H1 (cell line): ENCODE results near the gene ATP2A3. TPM values are rescaled to one million over a fixed set of nuclear protein-coding genes. Genes with fewer than 3 reads are reported as not detected.

Experiments used
- CTCF ChIA-PET: fragments of 300-600 bp; sonication (Branson Sonifier 250); formaldehyde crosslinking; loops from one replicate; lab custom pipeline; 2021; ENCODE audit not compliant: partially characterized antibody; lab: Charles Lee
- POLR2A ChIA-PET: fragments of 300-600 bp; sonication (Branson Sonifier 250); formaldehyde crosslinking; loops from one replicate; lab custom pipeline; 2021; ENCODE audit warnings: inconsistent platforms; ENCODE audit not compliant: partially characterized antibody; lab: Charles Lee
- DNase-seq, 2 experiments: peaks; one replicate each; pipeline versions ENCODE4 v3.0.0 to v3.0.0-alpha.2; 2010 to 2022; ENCODE audit warnings: low spot score in 2 of 2, low read depth in 1 of 2, mixed read lengths in 1 of 2
- FAIRE-seq: peaks from 2 replicates; lab custom pipeline; 2011; peaks lifted over from hg19 to GRCh38; lab: Jason Lieb, UNC
- H2AFZ ChIP-seq: 2 replicates; pipeline ENCODE4 v1.8.1; 2012; ENCODE audit warnings: low read length, inconsistent platforms
- H2AK5ac ChIP-seq: 2 replicates; pipeline ENCODE4 v1.6.1; 2013; ENCODE audit warnings: low read depth, low read length
- H2BK120ac ChIP-seq: replicated peaks from 2 replicates; pipeline ENCODE3; 2013; ENCODE audit warnings: low read depth, low read length, inconsistent platforms
- H2BK12ac ChIP-seq: 2 replicates; pipeline ENCODE4 v1.6.1; 2013; ENCODE audit warnings: low read depth, low read length
- H2BK15ac ChIP-seq: 2 replicates; pipeline ENCODE4 v1.6.1; 2013; ENCODE audit warnings: low read length
- H2BK20ac ChIP-seq: 2 replicates; pipeline ENCODE4 v1.6.1; 2013; ENCODE audit warnings: low read length
- H2BK5ac ChIP-seq: 2 replicates; pipeline ENCODE4 v1.6.1; 2013; ENCODE audit warnings: low read depth, low read length
- H3K14ac ChIP-seq: 2 replicates; pipeline ENCODE4 v1.6.1; 2013; ENCODE audit warnings: inconsistent platforms; ENCODE audit not compliant: insufficient read length
- H3K18ac ChIP-seq: 2 replicates; pipeline ENCODE4 v1.6.1; 2013; ENCODE audit warnings: low read length; ENCODE audit errors: extremely low read depth
- H3K23ac ChIP-seq: 2 replicates; pipeline ENCODE4 v1.6.1; 2013; ENCODE audit warnings: inconsistent platforms; ENCODE audit not compliant: insufficient read length
- H3K23me2 ChIP-seq: 2 replicates; pipeline ENCODE4 v1.6.1; 2013; ENCODE audit warnings: low read depth, low read length
- H3K27ac ChIP-seq: 2 replicates; pipeline ENCODE4 v1.6.1; 2011; ENCODE audit warnings: low read depth, low read length, inconsistent platforms
- H3K27me3 ChIP-seq, 4 experiments: replicated peaks in 1 of 4; 1 replicate in 1 of 4; 2 replicates in 3 of 4; pipeline versions ENCODE4 v1.6.1 to v1.8.1; 2011 to 2013; ENCODE audit warnings: low read length in 3 of 4, mild to moderate bottlenecking in 3 of 4, inconsistent platforms in 2 of 4, mixed read lengths in 2 of 4, moderate library complexity in 1 of 4; ENCODE audit not compliant: control insufficient read depth in 3 of 4, insufficient read depth in 3 of 4; ENCODE audit errors: extremely low read depth in 1 of 4
- H3K36me3 ChIP-seq, 4 experiments: 2 replicates each; pipeline versions ENCODE4 v1.6.1 to v1.8.1; 2011 to 2013; ENCODE audit warnings: mild to moderate bottlenecking in 4 of 4, low read length in 3 of 4, moderate library complexity in 2 of 4, control low read depth in 1 of 4, inconsistent platforms in 1 of 4; ENCODE audit not compliant: insufficient read depth in 4 of 4, control insufficient read depth in 2 of 4
- H3K4ac ChIP-seq: replicated peaks from 2 replicates; pipeline ENCODE3; 2013; ENCODE audit warnings: low read length, low read depth, mixed read lengths, inconsistent platforms; ENCODE audit not compliant: insufficient read length
- H3K4me1 ChIP-seq, 4 experiments: replicated peaks in 1 of 4; 1 replicate in 1 of 4; 2 replicates in 3 of 4; pipeline versions ENCODE4 v1.6.1 to v1.8.1; 2011 to 2013; ENCODE audit warnings: low read length in 3 of 4, inconsistent platforms in 2 of 4, mixed read lengths in 1 of 4; ENCODE audit not compliant: insufficient read depth in 4 of 4, control insufficient read depth in 3 of 4
- H3K4me2 ChIP-seq, 2 experiments: 2 replicates each; pipeline versions ENCODE4 v1.6.1 to v1.8.1; 2011 to 2013; ENCODE audit warnings: low read depth in 2 of 2, low read length in 2 of 2, control low read depth in 1 of 2, inconsistent platforms in 1 of 2, mild to moderate bottlenecking in 1 of 2; ENCODE audit not compliant: insufficient read depth in 1 of 2
- H3K4me3 ChIP-seq, 4 experiments: fragments of 200-600, 300-600 bp in 1 of 4; sonication (generic), shearing (Covaris generic), sonication (Bioruptor Twin) in 1 of 4; 2 replicates each; pipeline versions ENCODE4 v1.5.1 to v1.8.1; 2011 to 2016; ENCODE audit warnings: low read length in 4 of 4, low read depth in 3 of 4, control low read depth in 2 of 4, inconsistent platforms in 2 of 4, mild to moderate bottlenecking in 2 of 4, mixed read lengths in 1 of 4, moderate library complexity in 1 of 4; ENCODE audit not compliant: insufficient read depth in 2 of 4; ENCODE audit errors: extremely low read depth in 1 of 4
- H3K56ac ChIP-seq: replicated peaks from 2 replicates; pipeline ENCODE3; 2013; ENCODE audit warnings: low read depth, mild to moderate bottlenecking, mixed read lengths, low read length, inconsistent platforms; ENCODE audit not compliant: insufficient read length
- H3K79me1 ChIP-seq: 2 replicates; pipeline ENCODE4 v1.6.1; 2013; ENCODE audit warnings: low read depth, low read length, control low read depth
- H3K79me2 ChIP-seq, 2 experiments: 2 replicates each; pipeline versions ENCODE4 v1.6.1 to v1.8.1; 2012 to 2013; ENCODE audit warnings: low read length in 2 of 2, mild to moderate bottlenecking in 2 of 2, inconsistent platforms in 1 of 2; ENCODE audit not compliant: insufficient read depth in 2 of 2, control insufficient read depth in 1 of 2
- H3K9ac ChIP-seq, 4 experiments: replicated peaks in 1 of 4; 1 replicate in 1 of 4; 2 replicates in 3 of 4; pipeline versions ENCODE4 v1.6.1 to v1.8.1; 2011 to 2013; ENCODE audit warnings: low read depth in 3 of 4, low read length in 3 of 4, control low read depth in 2 of 4, mild to moderate bottlenecking in 2 of 4, moderate library complexity in 2 of 4, inconsistent platforms in 1 of 4; ENCODE audit errors: extremely low read depth in 1 of 4
- H3K9me3 ChIP-seq, 2 experiments: 2 replicates each; pipeline versions ENCODE4 v1.6.1 to v1.8.1; 2012 to 2013; ENCODE audit warnings: mild to moderate bottlenecking in 2 of 2, moderate library complexity in 2 of 2, control low read depth in 1 of 2, inconsistent platforms in 1 of 2, low read depth in 1 of 2, low read length in 1 of 2, mixed read lengths in 1 of 2; ENCODE audit not compliant: insufficient read depth in 2 of 2
- H4K20me1 ChIP-seq, 2 experiments: replicated peaks in 1 of 2; 2 replicates each; pipeline versions ENCODE3 to v1.8.1; 2011 to 2013; ENCODE audit warnings: inconsistent platforms in 2 of 2, low read length in 2 of 2, mild to moderate bottlenecking in 1 of 2; ENCODE audit not compliant: insufficient read depth in 2 of 2, control insufficient read depth in 1 of 2
- H4K5ac ChIP-seq: 2 replicates; pipeline ENCODE4 v1.6.1; 2013; ENCODE audit warnings: low read length, low read depth, mixed read lengths, inconsistent platforms; ENCODE audit not compliant: insufficient read length
- H4K8ac ChIP-seq: 2 replicates; pipeline ENCODE4 v1.8.0; 2013; ENCODE audit warnings: mild to moderate bottlenecking, moderate library complexity, low read length, inconsistent platforms; ENCODE audit not compliant: insufficient read depth; ENCODE audit errors: extremely low read depth
- H4K91ac ChIP-seq: replicated peaks from 2 replicates; pipeline ENCODE3; 2013; ENCODE audit warnings: low read length, mixed read lengths, inconsistent platforms; ENCODE audit not compliant: insufficient read length
- GABPA ChIP-seq: IDR thresholded peaks from 2 replicates; pipeline ENCODE4 v1.6.1; 2011; ENCODE audit warnings: mild to moderate bottlenecking, low read length, moderate library complexity, borderline replicate concordance; ENCODE audit not compliant: insufficient read depth
- POU5F1 ChIP-seq: IDR thresholded peaks from 2 replicates; pipeline ENCODE4 v1.6.1; 2011; ENCODE audit warnings: low read depth, mild to moderate bottlenecking, low read length, moderate library complexity
- RXRA ChIP-seq: IDR thresholded peaks from 2 replicates; pipeline ENCODE4 v1.6.1; 2011; ENCODE audit warnings: low read depth, mild to moderate bottlenecking, low read length, moderate library complexity; ENCODE audit not compliant: insufficient read depth
- WGBS, 2 experiments: shearing (Covaris generic) in 1 of 2; methylation state at CpG; one replicate each; pipeline versions ENCODE4 v1.1.6 to v1.1.7; 2013 to 2015; ENCODE audit warnings: low lambda C conversion rate in 2 of 2, mixed read lengths in 2 of 2, inconsistent platforms in 1 of 2, low coverage in 1 of 2, missing lambda C conversion rate in 1 of 2; ENCODE audit not compliant: insufficient replicate concordance in 2 of 2, insufficient coverage in 1 of 2, insufficient read length in 1 of 2; ENCODE audit errors: extremely low coverage in 1 of 2, missing lambda C conversion rate in 1 of 2; 5-methylcytosine and 5-hydroxymethylcytosine counted together
- polyA plus RNA-seq, 7 experiments: library from polyadenylated mRNA; depleted of rRNA in 3 of 7; stranded (reverse) in 5 of 7; unstranded in 2 of 7; fragments of >200 nt in 5 of 7; fragments of 200-250 nt in 2 of 7; gene quantifications; 1 replicate in 5 of 7; 2 replicates in 1 of 7; 4 replicates in 1 of 7; pipeline versions ENCODE4 v1.2.1 to v1.2.3, GENCODE V29; 2011 to 2013; ENCODE audit warnings: missing spikeins in 2 of 7, mixed read lengths in 2 of 7
- total RNA-seq: library from RNA; stranded (reverse); fragmentation: NEBNext Ultra II Directional; extraction: Animal tissue kit (Norgen Biotek cat#: 25700); gene quantifications from 2 replicates; pipeline ENCODE4 v1.2.1, GENCODE V29; 2021
- TF ChIP-seq, protein P1 (sequence below), 3 experiments: IDR thresholded peaks; 1 replicate in 2 of 3; 2 replicates in 1 of 3; pipeline versions ENCODE4 v1.5.1 to v1.6.1; 2011; ENCODE audit warnings: low read length in 3 of 3, mild to moderate bottlenecking in 3 of 3, inconsistent platforms in 2 of 3, low read depth in 1 of 3, moderate library complexity in 1 of 3; ENCODE audit not compliant: insufficient read depth in 1 of 3; ENCODE audit errors: control extremely low read depth in 1 of 3

The ATP2A3 gene
- total and polyA plus RNA-seq, 2 of the 8 experiments (the other 6 are each of a cell fraction or from before 2014, with no cell fraction given), result 18.4 to 32.5 TPM

- Histone ChIP-seq H3K23ac (no peak overlapping the region), H2BK15ac (no peak overlapping the region), H4K8ac (no peak overlapping the region), H2BK20ac (no peak overlapping the region), H3K36me3 (no peaks in the 10 kb centered on the region; a peak in 3 of 8 replicates), H2BK120ac (no peak overlapping the region), H3K14ac (no peak overlapping the region), H3K79me2 (no peaks in the 10 kb centered on the region), H3K9me3 (no peaks in the 10 kb centered on the region), H3K9ac (no peak overlapping the region), H3K4me3 (no peak overlapping the region), H3K4me1 (no peaks in the 10 kb centered on the region), H4K5ac (no peak overlapping the region), H2BK12ac (no peak overlapping the region), H3K79me1 (no peaks in the 10 kb centered on the region), H3K23me2 (no peaks in the 10 kb centered on the region; the same call in 1 of the 2 replicates), H2BK5ac (no peak overlapping the region), H2AFZ (no peak overlapping the region), H3K27ac (no peak overlapping the region), H2AK5ac (no peak overlapping the region), H3K56ac (no peak overlapping the region), H4K20me1 (no peaks in the 10 kb centered on the region), H4K91ac (no peak overlapping the region), H3K27me3 (no peaks in the 10 kb centered on the region), H3K18ac (no peak overlapping the region), H3K4me2 (no peak overlapping the region)
- ChIA-PET POLR2A (no interaction called here), CTCF (no interaction called here)
- FAIRE-seq, result no peak
- 91% methylated on average over 17 of the region's 17 CpGs; no CpG with 5 or more reads in 1 of the 2 experiments for WGBS, 2 experiments
- no peak for DNase-seq
- TF ChIP-seq GABPA (no peak), POU5F1 (no peak), RXRA (no peak)
- TF ChIP-seq, protein P1, sequence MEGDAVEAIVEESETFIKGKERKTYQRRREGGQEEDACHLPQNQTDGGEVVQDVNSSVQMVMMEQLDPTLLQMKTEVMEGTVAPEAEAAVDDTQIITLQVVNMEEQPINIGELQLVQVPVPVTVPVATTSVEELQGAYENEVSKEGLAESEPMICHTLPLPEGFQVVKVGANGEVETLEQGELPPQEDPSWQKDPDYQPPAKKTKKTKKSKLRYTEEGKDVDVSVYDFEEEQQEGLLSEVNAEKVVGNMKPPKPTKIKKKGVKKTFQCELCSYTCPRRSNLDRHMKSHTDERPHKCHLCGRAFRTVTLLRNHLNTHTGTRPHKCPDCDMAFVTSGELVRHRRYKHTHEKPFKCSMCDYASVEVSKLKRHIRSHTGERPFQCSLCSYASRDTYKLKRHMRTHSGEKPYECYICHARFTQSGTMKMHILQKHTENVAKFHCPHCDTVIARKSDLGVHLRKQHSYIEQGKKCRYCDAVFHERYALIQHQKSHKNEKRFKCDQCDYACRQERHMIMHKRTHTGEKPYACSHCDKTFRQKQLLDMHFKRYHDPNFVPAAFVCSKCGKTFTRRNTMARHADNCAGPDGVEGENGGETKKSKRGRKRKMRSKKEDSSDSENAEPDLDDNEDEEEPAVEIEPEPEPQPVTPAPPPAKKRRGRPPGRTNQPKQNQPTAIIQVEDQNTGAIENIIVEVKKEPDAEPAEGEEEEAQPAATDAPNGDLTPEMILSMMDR (IDR thresholded peaks at IDR 0.05; ENCODE audit: control extremely low read depth in 1 of 3, insufficient read depth in 1 of 3, low read depth in 1 of 3, low read length in 3 of 3), result no peak
- TF ChIP-seq, all 59 proteins: peak for 0
- H3K4ac ChIP-seq, result no peak overlapping the region
These were observed 26.9 kb downstream of the ATP2A3 start for GRCh38 chr17:3937359-3937758.
